K562 (cell line): Measurements from ENCODE around the gene LRRC15. TPM values are rescaled to one million over a fixed set of nuclear protein-coding genes. Genes with fewer than 3 reads are reported as not detected.

Source experiments
- ATAC-seq: fragments of 200-7000 bp; cut with Tn5 transposase; 3 replicates; pipeline ENCODE4 v1.9.1; 2020; ENCODE audit warnings: moderate library complexity
- BruUV-seq: library from RNA; stranded (reverse); fragments of 400-500 nt; replicated peaks from 2 replicates; lab custom pipeline; 2021; lab: Mats Ljungman, UMichigan
- CTCF ChIA-PET: fragments of 300-600 bp; formaldehyde crosslinking; extraction: SDS; loops from one replicate; lab custom pipeline; 2021; ENCODE audit warnings: low intra/inter-chr PET ratio; lab: Yijun Ruan, JAX
- POLR2A ChIA-PET: fragments of 300-600, 350-650 bp; sonication (Branson Sonifier 250); formaldehyde crosslinking; extraction: SDS; loops from one replicate; lab custom pipeline; 2021; ENCODE audit warnings: antibody characterized with exemption, inconsistent platforms; lab: Yijun Ruan, JAX
- DNase-seq, 4 experiments: peaks; one replicate each; pipeline versions ENCODE4 v3.0.0 to v3.0.0-alpha.2; 2011 to 2018; ENCODE audit warnings: low spot score in 3 of 4, mixed read lengths in 3 of 4; ENCODE audit errors: extremely low read depth in 1 of 4
- FAIRE-seq: peaks from 2 replicates; lab custom pipeline; 2011; peaks lifted over from hg19 to GRCh38; lab: Jason Lieb, UNC
- H2AFZ ChIP-seq: 2 replicates; pipeline ENCODE4 v1.6.0; 2011; ENCODE audit warnings: low read depth, low read length, control low read depth, inconsistent platforms
- H3K27ac ChIP-seq: fragments of 200-600 bp; 3 replicates; pipeline ENCODE4 v1.8.0; 2011; ENCODE audit warnings: low read depth, mild to moderate bottlenecking, control low read depth, inconsistent platforms, low read length, moderate library complexity, mixed read lengths; ENCODE audit errors: extremely low read depth
- H3K27me3 ChIP-seq, 2 experiments: fragments of 300-600 bp in 1 of 2; 2 replicates in 1 of 2; 3 replicates in 1 of 2; pipeline versions ENCODE4 v1.6.0 to v1.8.0; 2011; ENCODE audit warnings: inconsistent platforms in 2 of 2, low read length in 2 of 2, mild to moderate bottlenecking in 1 of 2, mixed read lengths in 1 of 2, moderate library complexity in 1 of 2; ENCODE audit not compliant: control insufficient read depth in 2 of 2, insufficient read depth in 2 of 2
- H3K36me3 ChIP-seq: fragments of 300-600 bp; 3 replicates; pipeline ENCODE4 v1.8.0; 2011; ENCODE audit warnings: mild to moderate bottlenecking, low read length, inconsistent platforms; ENCODE audit not compliant: control insufficient read depth, insufficient read depth
- H3K4me1 ChIP-seq, 2 experiments: fragments of 200-600 bp in 1 of 2; replicated peaks in 1 of 2; 2 replicates in 1 of 2; 3 replicates in 1 of 2; pipeline versions ENCODE4 v1.5.1 to v1.8.0; 2011; ENCODE audit warnings: inconsistent platforms in 2 of 2, low read length in 2 of 2, mild to moderate bottlenecking in 1 of 2, mixed read lengths in 1 of 2, moderate library complexity in 1 of 2; ENCODE audit not compliant: control insufficient read depth in 2 of 2, insufficient read depth in 2 of 2
- H3K4me2 ChIP-seq: 2 replicates; pipeline ENCODE4 v1.6.1; 2011; ENCODE audit warnings: low read length, control low read depth, inconsistent platforms, mixed read lengths; ENCODE audit not compliant: insufficient read depth
- H3K4me3 ChIP-seq: fragments of 200-600 bp; sonication (generic), shearing (Covaris generic); 2 replicates; pipeline ENCODE4 v1.5.1; 2016; ENCODE audit warnings: control low read depth, inconsistent platforms
- H3K79me2 ChIP-seq: fragments of 200-600 bp; 3 replicates; pipeline ENCODE4 v1.8.0; 2011; ENCODE audit warnings: low read length, inconsistent platforms; ENCODE audit not compliant: control insufficient read depth, insufficient read depth
- H3K9ac ChIP-seq, 2 experiments: 2 replicates each; pipeline versions ENCODE4 v1.6.0 to v1.6.1; 2011; ENCODE audit warnings: low read depth in 2 of 2, low read length in 2 of 2, control low read depth in 1 of 2, inconsistent platforms in 1 of 2, mild to moderate bottlenecking in 1 of 2, mixed read lengths in 1 of 2; ENCODE audit not compliant: insufficient read depth in 1 of 2
- H3K9me1 ChIP-seq: one replicate; pipeline ENCODE4 v1.6.0; 2011; ENCODE audit warnings: inconsistent platforms, mild to moderate bottlenecking, low read length, moderate library complexity; ENCODE audit not compliant: control insufficient read depth, insufficient read depth
- H3K9me3 ChIP-seq: replicated peaks from 2 replicates; pipeline ENCODE4 v1.5.1; 2011; ENCODE audit warnings: low read depth, low read length, inconsistent platforms; ENCODE audit not compliant: control insufficient read depth, insufficient read depth
- H4K20me1 ChIP-seq: replicated peaks from 2 replicates; pipeline ENCODE4 v1.6.1; 2011; ENCODE audit warnings: low read length, inconsistent platforms, mixed read lengths; ENCODE audit not compliant: control insufficient read depth, insufficient read depth
- CBX2 ChIP-seq: fragments of 200-600 bp; sonication (generic); IDR thresholded peaks from one replicate; pipeline ENCODE4 v1.6.1; 2012; ENCODE audit warnings: mild to moderate bottlenecking, low read length, inconsistent platforms; ENCODE audit not compliant: insufficient read depth, poor library complexity, severe bottlenecking
- E2F3 ChIP-seq: fragments of 250-450 bp; sonication (Bioruptor Pico); IDR thresholded peaks from 2 replicates; pipeline ENCODE4 v1.4.0; 2020; ENCODE audit warnings: mild to moderate bottlenecking
- ESRRB ChIP-seq: fragments of 250-450 bp; sonication (Bioruptor Pico); IDR thresholded peaks from 2 replicates; pipeline ENCODE4 v1.5.0; 2020; ENCODE audit warnings: mild to moderate bottlenecking, moderate library complexity, borderline replicate concordance
- FOS ChIP-seq: IDR thresholded peaks from 3 replicates; pipeline ENCODE4 v1.6.1; 2011; ENCODE audit not compliant: insufficient read length; ENCODE audit errors: extremely low read depth
- FOXA3 ChIP-seq, 2 experiments: fragments of 450-650 bp in 1 of 2; sonication (generic) in 1 of 2; formaldehyde crosslinking; IDR thresholded peaks in 1 of 2; conservative IDR thresholded peaks in 1 of 2; 2 replicates each; pipeline versions ENCODE4 v1.4.0 to v1.8.0; 2020 to 2022; ENCODE audit warnings: mild to moderate bottlenecking in 2 of 2, missing genetic modification reagents in 1 of 2
- GTF2E2 ChIP-seq: fragments of 200-800 bp; sonication (Bioruptor generic); IDR thresholded peaks from 2 replicates; pipeline ENCODE4 v1.6.1; 2016; ENCODE audit warnings: missing genetic modification characterization, missing compliant biosample characterization
- HDAC2 ChIP-seq: fragments of 450-650 bp; IDR thresholded peaks from 2 replicates; pipeline ENCODE4 v1.6.1; 2016; ENCODE audit warnings: mild to moderate bottlenecking
- HNRNPLL ChIP-seq: fragments of 200-400 bp; formaldehyde crosslinking; IDR thresholded peaks from 2 replicates; pipeline ENCODE4 v1.6.1; 2017; ENCODE audit warnings: low read length, low read depth, mild to moderate bottlenecking; ENCODE audit not compliant: poor library complexity, severe bottlenecking
- KDM4B ChIP-seq, 2 experiments: fragments of 450-650 bp in 1 of 2; sonication (generic) in 1 of 2; IDR thresholded peaks; 2 replicates each; pipeline ENCODE4 v1.6.1; 2016 to 2017; ENCODE audit warnings: borderline replicate concordance in 2 of 2, antibody characterized with exemption in 1 of 2, low read depth in 1 of 2, mild to moderate bottlenecking in 1 of 2
- MAFG ChIP-seq: fragments of 450-650 bp; conservative IDR thresholded peaks from 2 replicates; pipeline ENCODE4 v1.6.1; 2016; ENCODE audit warnings: missing genetic modification characterization, missing compliant biosample characterization
- POLR2H ChIP-seq: IDR thresholded peaks from 2 replicates; pipeline ENCODE4 v1.6.1; 2016; ENCODE audit warnings: missing genetic modification characterization, low read depth, mild to moderate bottlenecking, control low read depth, missing compliant biosample characterization, moderate library complexity
- SREBF2 ChIP-seq: sonication (generic); formaldehyde crosslinking; IDR thresholded peaks from 2 replicates; pipeline ENCODE4 v1.4.0; 2020; ENCODE audit warnings: mild to moderate bottlenecking, missing genetic modification reagents
- SRSF1 ChIP-seq: fragments of 200-400 bp; formaldehyde crosslinking; IDR thresholded peaks from 2 replicates; pipeline ENCODE4 v1.6.1; 2017; ENCODE audit warnings: mild to moderate bottlenecking, low read depth, low read length, moderate library complexity
- ZNF174 ChIP-seq: fragments of 250-450 bp; sonication (Bioruptor Pico); IDR thresholded peaks from 2 replicates; pipeline ENCODE4 v1.4.0; 2020; ENCODE audit warnings: mild to moderate bottlenecking
- ZNF217 ChIP-seq: sonication (generic); formaldehyde crosslinking; IDR thresholded peaks from 2 replicates; pipeline ENCODE4 v1.8.0; 2022; ENCODE audit warnings: mild to moderate bottlenecking, missing genetic modification reagents
- ZNF316 ChIP-seq: fragments of 450-650 bp; IDR thresholded peaks from 2 replicates; pipeline ENCODE4 v1.6.1; 2016
- ZNF384 ChIP-seq: IDR thresholded peaks from 2 replicates; pipeline ENCODE4 v1.6.1; 2012; ENCODE audit warnings: low read depth, low read length, improper control_type of control experiment
- ZSCAN32 ChIP-seq: fragments of 450-650 bp; formaldehyde crosslinking; IDR thresholded peaks from 2 replicates; pipeline ENCODE4 v1.4.0; 2020; ENCODE audit warnings: mild to moderate bottlenecking, moderate library complexity
- WGBS: fragments of 100-300 bp; shearing (Covaris generic); methylation state at CpG from one replicate; pipeline ENCODE4 v1.1.6; 2016; ENCODE audit warnings: low coverage, mixed read lengths; ENCODE audit not compliant: insufficient coverage; ENCODE audit errors: missing lambda C conversion rate; 5-methylcytosine and 5-hydroxymethylcytosine counted together
- in situ Hi-C: fragments of 300-500 bp; cut with MboI; formaldehyde crosslinking; loops from 4 replicates; pipeline ENCODE4 v1.15.0; 2018; ENCODE audit warnings: inconsistent platforms, mixed read lengths
- intact Hi-C: fragments of 100-400 bp; cut with micrococcal nuclease; formaldehyde crosslinking; loops from 2 replicates; pipeline ENCODE4 v1.14.2; 2022
- polyA plus RNA-seq, 8 experiments: library from polyadenylated mRNA; depleted of rRNA in 4 of 8; stranded (reverse) in 5 of 8; unstranded in 3 of 8; fragments of >200 nt; fragmentation: Nextera tagmentation in 2 of 8; fragmentation: Illumina TruSeq in 1 of 8; extraction: Ambion mirVana in 2 of 8; extraction: Trizol in 1 of 8; gene quantifications; 2 replicates each; pipeline versions ENCODE4 v1.2.1 to v1.2.3, GENCODE V29; 2011 to 2014; ENCODE audit warnings: inconsistent platforms in 1 of 8, missing spikeins in 1 of 8
- total RNA-seq, 7 experiments: library from RNA; depleted of rRNA in 6 of 7; stranded (reverse); fragments of >200 nt in 6 of 7; fragmentation: Illumina TruSeq in 2 of 7; extraction: Trizol in 2 of 7; gene quantifications; 2 replicates each; pipeline versions ENCODE4 v1.2.1 to v1.2.3, GENCODE V29; 2011 to 2021; ENCODE audit warnings: low replicate concordance in 1 of 7
- TF ChIP-seq, protein P1 (sequence below): fragments of 250-450 bp; sonication (Bioruptor Pico); IDR thresholded peaks from 2 replicates; pipeline ENCODE4 v1.4.0; 2020; ENCODE audit warnings: borderline replicate concordance
- TF ChIP-seq, protein P2 (sequence below): fragments of 250-450 bp; sonication (Bioruptor Pico); IDR thresholded peaks from 2 replicates; pipeline ENCODE4 v1.5.0; 2021

LRRC15 gene
- total and polyA plus RNA-seq, 9 of the 15 experiments (the other 6 are each of a cell fraction or from before 2014, with no cell fraction given), result not detected

DNA sequence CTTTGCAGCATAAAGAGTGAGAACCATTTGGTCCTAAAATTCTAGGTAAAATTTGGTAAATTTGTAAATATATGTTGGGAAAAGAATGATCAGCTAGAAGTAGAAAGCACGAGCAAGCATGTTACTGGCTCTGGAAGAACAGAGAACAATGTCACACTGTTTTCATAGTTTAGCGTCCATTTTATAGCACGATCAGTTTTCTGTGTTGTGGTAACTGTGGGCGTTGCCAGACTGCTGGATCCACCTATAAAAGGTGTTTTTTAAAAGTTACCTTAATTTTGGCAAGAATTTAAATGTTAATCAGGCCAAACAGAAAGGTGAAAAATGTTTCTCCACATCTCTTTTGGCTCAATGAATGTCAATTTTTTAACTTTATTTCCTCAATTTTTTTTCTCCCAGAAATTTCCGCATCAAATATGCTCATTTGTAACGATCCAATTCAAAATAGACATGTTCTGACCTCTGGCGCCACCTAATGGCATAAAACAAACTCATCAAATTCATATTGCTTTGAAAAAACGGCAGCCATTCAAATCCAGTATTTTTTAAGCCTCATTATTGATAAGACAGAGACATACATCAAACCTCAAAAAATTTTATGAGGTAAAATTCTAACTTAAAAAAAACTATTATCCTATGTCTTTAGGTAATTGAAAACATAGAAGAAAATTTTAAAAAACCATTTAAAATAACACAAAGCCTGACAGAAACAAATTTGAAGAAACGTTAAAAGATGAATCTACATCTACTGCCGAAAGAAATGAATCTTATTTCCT, 35.0 kb upstream of the LRRC15 start:
- Histone ChIP-seq H2AFZ (no peak overlapping the region), H3K9me1 (no peaks in the 10 kb centered on the region), H3K27ac (no peak overlapping the region), H4K20me1 (no peaks in the 10 kb centered on the region), H3K4me1 (no peaks in the 10 kb centered on the region; a peak in 2 of 5 replicates), H3K9me3 (no peaks in the 10 kb centered on the region), H3K27me3 (no peaks in the 10 kb centered on the region), H3K9ac (no peak overlapping the region), H3K79me2 (no peaks in the 10 kb centered on the region), H3K4me2 (no peak overlapping the region), H3K36me3 (peaks cover 42% of the 10 kb centered on the region), H3K4me3 (no peak overlapping the region)
- TSS peak; percentile 30 for BruUV-seq
- 48% methylated on average over 10 of the region's 10 CpGs for WGBS
- CTCF ChIA-PET, result interaction anchor here (0.7 to 2.4 kb wide), 7 partner anchors 12 to 1592 kb away, joined by 3 to 19 read pairs (median 4); no protein-coding TSS in a partner anchor
- POLR2A ChIA-PET, result no interaction called here
- FAIRE-seq, result peak; percentile 61
- in situ Hi-C loops (loop anchor here (5.0 kb wide), 1 partner anchor 67 kb away; no protein-coding TSS in a partner anchor), intact Hi-C loops (loop anchor here (1.0 to 2.0 kb wide), 2 partner anchors 60 to 71 kb away; no protein-coding TSS in a partner anchor)
- peak in 1 of 4 experiments; percentile 73 for DNase-seq
- 0 out of 3 replicates have a peak, but pooled peaks have one; percentile 33 for ATAC-seq
- TF ChIP-seq, protein P1, sequence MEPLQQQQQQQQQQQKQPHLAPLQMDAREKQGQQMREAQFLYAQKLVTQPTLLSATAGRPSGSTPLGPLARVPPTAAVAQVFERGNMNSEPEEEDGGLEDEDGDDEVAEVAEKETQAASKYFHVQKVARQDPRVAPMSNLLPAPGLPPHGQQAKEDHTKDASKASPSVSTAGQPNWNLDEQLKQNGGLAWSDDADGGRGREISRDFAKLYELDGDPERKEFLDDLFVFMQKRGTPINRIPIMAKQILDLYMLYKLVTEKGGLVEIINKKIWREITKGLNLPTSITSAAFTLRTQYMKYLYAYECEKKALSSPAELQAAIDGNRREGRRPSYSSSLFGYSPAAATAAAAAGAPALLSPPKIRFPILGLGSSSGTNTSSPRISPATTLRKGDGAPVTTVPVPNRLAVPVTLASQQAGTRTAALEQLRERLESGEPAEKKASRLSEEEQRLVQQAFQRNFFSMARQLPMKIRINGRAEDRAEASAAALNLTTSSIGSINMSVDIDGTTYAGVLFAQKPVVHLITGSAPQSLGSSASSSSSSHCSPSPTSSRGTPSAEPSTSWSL, result no peak
- TF ChIP-seq CBX2 (no peak), FOS (no peak), HDAC2 (no peak), ZNF384 (peak; percentile 39; the same call in 1 of the 2 replicates), ZSCAN32 (CRISPR knock-in tag) (no peak), FOXA3 (CRISPR knock-in tag; conservative IDR thresholded peaks at IDR 0.05 in 1 of 2, IDR thresholded peaks at IDR 0.05 in 1 of 2) (no peak), ZNF217 (CRISPR knock-in tag) (no peak), E2F3 (CRISPR knock-in tag) (no peak), GTF2E2 (tag) (peak; percentile 29; the same call in 1 of the 2 replicates), KDM4B (IDR thresholded peaks at IDR 0.05; ENCODE audit: borderline replicate concordance in 2 of 2, low read depth in 1 of 2) (no peak), SREBF2 (CRISPR knock-in tag) (no peak), SRSF1 (no peak), POLR2H (tag) (no peak), HNRNPLL (no peak), MAFG (tag) (no peak), ESRRB (CRISPR knock-in tag) (no peak), ZNF174 (CRISPR knock-in tag) (no peak), ZNF316 (peak; percentile 5; the same call in 1 of the 2 replicates)
- TF ChIP-seq, protein P2, sequence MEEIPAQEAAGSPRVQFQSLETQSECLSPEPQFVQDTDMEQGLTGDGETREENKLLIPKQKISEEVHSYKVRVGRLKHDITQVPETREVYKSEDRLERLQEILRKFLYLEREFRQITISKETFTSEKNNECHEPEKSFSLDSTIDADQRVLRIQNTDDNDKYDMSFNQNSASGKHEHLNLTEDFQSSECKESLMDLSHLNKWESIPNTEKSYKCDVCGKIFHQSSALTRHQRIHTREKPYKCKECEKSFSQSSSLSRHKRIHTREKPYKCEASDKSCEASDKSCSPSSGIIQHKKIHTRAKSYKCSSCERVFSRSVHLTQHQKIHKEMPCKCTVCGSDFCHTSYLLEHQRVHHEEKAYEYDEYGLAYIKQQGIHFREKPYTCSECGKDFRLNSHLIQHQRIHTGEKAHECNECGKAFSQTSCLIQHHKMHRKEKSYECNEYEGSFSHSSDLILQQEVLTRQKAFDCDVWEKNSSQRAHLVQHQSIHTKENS (CRISPR knock-in tag), result no peak
